ENCODE data around the gene CCL21. TPM values are rescaled to one million over a fixed set of nuclear protein-coding genes. Genes with fewer than 3 reads are reported as not detected.
"Not testable (repeated sequence)": the region's sequence is repeated elsewhere in the genome, so short reads cannot be mapped to it uniquely, and the experiment has no call there.

The CCL21 gene
- total RNA-seq, result 100 to 1,000 TPM in 1 of 2 donors, 10 to 100 TPM in 1; 39.1 to 136 TPM
- polyA plus RNA-seq (ENCODE audit: insufficient read length in 6 of 6), result 100 to 1,000 TPM in 5 of 6 donors, 10 to 100 TPM in 1; 69.2 to 212 (median 175) TPM
- long read RNA-seq, donor 1, transcript CCL21-202 (3 exons, 599 nt), result minor isoform, 9 of 138 reads
- long read RNA-seq, donor 1, transcript CCL21-201 (4 exons, 852 nt), result major isoform, 110 of 138 reads
- long read RNA-seq, donor 1, partial matches to known transcripts, result 19 of 138 reads
- long read RNA-seq, donor 1, other reads (novel, unspliced or antisense), result 0 of 138 reads
- long read RNA-seq, donor 2, transcript CCL21-201 (4 exons, 852 nt), result major isoform, 36 of 46 reads
- long read RNA-seq, donor 2, partial matches to known transcripts, result 10 of 46 reads
- long read RNA-seq, donor 2, other reads (novel, unspliced or antisense), result 0 of 46 reads
- long read RNA-seq, donor 3, transcript CCL21-201 (4 exons, 852 nt), result major isoform, 28 of 37 reads
- long read RNA-seq, donor 3, partial matches to known transcripts, result 7 of 37 reads
- long read RNA-seq, donor 3, other reads (novel, unspliced or antisense), result 0 of 37 reads
- long read RNA-seq, donor 4, transcript CCL21-201 (4 exons, 852 nt), result major isoform, 52 of 59 reads
- long read RNA-seq, donor 4, partial matches to known transcripts, result 3 of 59 reads
- long read RNA-seq, donor 4, other reads (novel, unspliced or antisense), result 4 of 59 reads
- long read RNA-seq, donor 5, transcript CCL21-202 (3 exons, 599 nt), result minor isoform, 9 of 110 reads
- long read RNA-seq, donor 5, transcript CCL21-201 (4 exons, 852 nt), result major isoform, 81 of 110 reads
- long read RNA-seq, donor 5, partial matches to known transcripts, result 20 of 110 reads
- long read RNA-seq, donor 5, other reads (novel, unspliced or antisense), result 0 of 110 reads
- long read RNA-seq, donor 6, transcript CCL21-201 (4 exons, 852 nt), result major isoform, 36 of 57 reads
- long read RNA-seq, donor 6, partial matches to known transcripts, result 17 of 57 reads
- long read RNA-seq, donor 6, other reads (novel, unspliced or antisense), result 0 of 57 reads
- long read RNA-seq, donor 7, transcript CCL21-201 (4 exons, 852 nt), result major isoform, 7 of 8 reads
- long read RNA-seq, donor 7, partial matches to known transcripts, result 0 of 8 reads
- long read RNA-seq, donor 7, other reads (novel, unspliced or antisense), result 0 of 8 reads
- long read RNA-seq, donor 8, transcript CCL21-201 (4 exons, 852 nt), result major isoform, 58 of 71 reads
- long read RNA-seq, donor 8, partial matches to known transcripts, result 10 of 71 reads
- long read RNA-seq, donor 8, other reads (novel, unspliced or antisense), result 0 of 71 reads
- long read RNA-seq, donor 9, partial matches to known transcripts, result 0 of 1 reads
- long read RNA-seq, donor 9, other reads (novel, unspliced or antisense), result 0 of 1 reads
- long read RNA-seq, donor 10, transcript CCL21-201 (4 exons, 852 nt), result major isoform, 358 of 376 reads
- long read RNA-seq, donor 10, partial matches to known transcripts, result 8 of 376 reads
- long read RNA-seq, donor 10, other reads (novel, unspliced or antisense), result 6 of 376 reads
- long read RNA-seq, donor 11, result 0 reads
- long read RNA-seq, donor 12, transcript CCL21-201 (4 exons, 852 nt), result major isoform, 41 of 53 reads
- long read RNA-seq, donor 12, partial matches to known transcripts, result 11 of 53 reads
- long read RNA-seq, donor 12, other reads (novel, unspliced or antisense), result 0 of 53 reads

GRCh38 chr9:34710023-34710422 is at the start of gene CCL21:
Gene CCL21, minus strand, starts transcription at chr9:34710136. Its CDS starts 70 bp downstream, at chr9:34710066.
- no peaks in the 10 kb centered on the region for H3K4me1 ChIP-seq
- no peaks in the 10 kb centered on the region for H3K27me3 ChIP-seq
- TF ChIP-seq CTCF (IDR thresholded peaks at IDR 0.05), result no peak
- intact Hi-C loops (cut with DNase I), result no loop called here
- no peaks in the 10 kb centered on the region for H3K9me3 ChIP-seq
- peak; percentile 17 for ATAC-seq
- no peak within 1 kb of the TSS for H3K4me3 ChIP-seq
- peak in 2 of 4 donors; percentile 69 to 83 for DNase-seq
- no peaks in the 10 kb centered on the region for H3K36me3 ChIP-seq
- H3K27ac ChIP-seq, result no peak within 1 kb of the TSS

- Histone ChIP-seq H3K9me3 (no peaks in the 10 kb centered on the region), H3K27me3 (peaks cover 0 to 27% of the 10 kb centered on the region in 2 donors), H3K36me3 (no peaks in the 10 kb centered on the region), H3K4me3 (no peak overlapping the region), H3K4me1 (no peaks in the 10 kb centered on the region), H3K27ac (no peak overlapping the region)
- intact Hi-C loops (cut with DNase I), result no loop called here
- no peak for TF ChIP-seq CTCF (IDR thresholded peaks at IDR 0.05)
- ATAC-seq (no peak), DNase-seq (no peak)
These were observed 49.6 kb upstream of the CCL21 start for GRCh38 chr9:34759432-34760134.

GRCh38 chr9:34750320-34750719 is 40.4 kb upstream of the CCL21 start:
- H3K27ac ChIP-seq; H3K36me3 ChIP-seq; H3K9me3 ChIP-seq; H3K4me3 ChIP-seq; H3K4me1 ChIP-seq; intact Hi-C loops (cut with DNase I); ATAC-seq; H3K27me3 ChIP-seq; DNase-seq: not testable (repeated sequence)

GRCh38 chr9:34746526-34746925 is 36.6 kb upstream of the CCL21 start:
- Histone ChIP-seq H3K27ac (no peak overlapping the region), H3K4me1 (peaks cover 0 to 2% of the 10 kb centered on the region in 2 donors), H3K9me3 (no peaks in the 10 kb centered on the region), H3K4me3 (no peak overlapping the region), H3K36me3 (no peaks in the 10 kb centered on the region), H3K27me3 (peaks cover 0 to 5% of the 10 kb centered on the region in 2 donors)
- no peak for TF ChIP-seq CTCF (IDR thresholded peaks at IDR 0.05)
- DNase-seq, result no peak
- ATAC-seq, result no peak
- intact Hi-C loops (cut with DNase I), result no loop called here
